Measurements from ENCODE around the gene FMO5.

The FMO5 gene

DNA sequence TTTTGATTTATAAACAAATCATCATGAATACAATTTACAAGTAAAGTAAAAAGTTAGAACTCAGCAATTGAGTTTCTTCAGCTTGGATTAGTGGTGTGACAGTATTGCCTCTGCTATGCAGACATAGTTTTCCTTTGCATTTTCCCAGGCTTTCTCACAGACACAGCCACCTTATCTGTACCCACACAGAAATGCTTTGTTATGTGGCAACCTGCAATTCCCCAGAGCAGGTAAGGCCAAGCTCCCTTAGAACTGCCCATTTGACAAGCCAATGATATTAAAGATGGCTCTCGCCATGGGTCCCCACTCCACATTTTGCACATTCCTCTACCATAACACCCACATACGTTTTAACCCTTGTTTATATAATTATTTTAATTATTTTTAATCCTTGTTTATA is 14.2 kb downstream of the FMO5 start:
- H3K4me3 ChIP-seq (ENCODE audit: low read depth, low read length, poor library complexity, severe bottlenecking), result no peak overlapping the region
- H3K9me2 ChIP-seq (ENCODE audit: low read depth, low read length), result no peaks in the 10 kb centered on the region
- no peak overlapping the region for H2AFZ ChIP-seq (ENCODE audit: low read length)
- H3K36me3 ChIP-seq (ENCODE audit: insufficient read depth, low read length), result no peaks in the 10 kb centered on the region
- no peaks in the 10 kb centered on the region for H3K4me1 ChIP-seq (ENCODE audit: insufficient read depth, low read length, severe bottlenecking)
- H3F3A ChIP-seq (ENCODE audit: insufficient read depth, low read length), result no peaks in the 10 kb centered on the region
- TF ChIP-seq, protein P1, sequence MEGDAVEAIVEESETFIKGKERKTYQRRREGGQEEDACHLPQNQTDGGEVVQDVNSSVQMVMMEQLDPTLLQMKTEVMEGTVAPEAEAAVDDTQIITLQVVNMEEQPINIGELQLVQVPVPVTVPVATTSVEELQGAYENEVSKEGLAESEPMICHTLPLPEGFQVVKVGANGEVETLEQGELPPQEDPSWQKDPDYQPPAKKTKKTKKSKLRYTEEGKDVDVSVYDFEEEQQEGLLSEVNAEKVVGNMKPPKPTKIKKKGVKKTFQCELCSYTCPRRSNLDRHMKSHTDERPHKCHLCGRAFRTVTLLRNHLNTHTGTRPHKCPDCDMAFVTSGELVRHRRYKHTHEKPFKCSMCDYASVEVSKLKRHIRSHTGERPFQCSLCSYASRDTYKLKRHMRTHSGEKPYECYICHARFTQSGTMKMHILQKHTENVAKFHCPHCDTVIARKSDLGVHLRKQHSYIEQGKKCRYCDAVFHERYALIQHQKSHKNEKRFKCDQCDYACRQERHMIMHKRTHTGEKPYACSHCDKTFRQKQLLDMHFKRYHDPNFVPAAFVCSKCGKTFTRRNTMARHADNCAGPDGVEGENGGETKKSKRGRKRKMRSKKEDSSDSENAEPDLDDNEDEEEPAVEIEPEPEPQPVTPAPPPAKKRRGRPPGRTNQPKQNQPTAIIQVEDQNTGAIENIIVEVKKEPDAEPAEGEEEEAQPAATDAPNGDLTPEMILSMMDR (IDR thresholded peaks at IDR 0.05; ENCODE audit: low read length), result no peak
- TF ChIP-seq EZH2 (IDR thresholded peaks at IDR 0.05; ENCODE audit: borderline replicate concordance, low read length), result no peak
- no peak overlapping the region for H3K9ac ChIP-seq (ENCODE audit: low read length)
- no peak overlapping the region for H3K4me2 ChIP-seq (ENCODE audit: low read length)
- no peaks in the 10 kb centered on the region for H3K27me3 ChIP-seq (ENCODE audit: insufficient read depth, low read length)
- H4K20me1 ChIP-seq (ENCODE audit: insufficient read depth, low read length), result no peaks in the 10 kb centered on the region
- H3K79me2 ChIP-seq (ENCODE audit: insufficient read depth, low read length), result no peaks in the 10 kb centered on the region
- H3K27ac ChIP-seq (ENCODE audit: low read depth, low read length, poor library complexity, severe bottlenecking), result no peak overlapping the region
- H3K9me3 ChIP-seq (ENCODE audit: low read length), result no peaks in the 10 kb centered on the region

DNA sequence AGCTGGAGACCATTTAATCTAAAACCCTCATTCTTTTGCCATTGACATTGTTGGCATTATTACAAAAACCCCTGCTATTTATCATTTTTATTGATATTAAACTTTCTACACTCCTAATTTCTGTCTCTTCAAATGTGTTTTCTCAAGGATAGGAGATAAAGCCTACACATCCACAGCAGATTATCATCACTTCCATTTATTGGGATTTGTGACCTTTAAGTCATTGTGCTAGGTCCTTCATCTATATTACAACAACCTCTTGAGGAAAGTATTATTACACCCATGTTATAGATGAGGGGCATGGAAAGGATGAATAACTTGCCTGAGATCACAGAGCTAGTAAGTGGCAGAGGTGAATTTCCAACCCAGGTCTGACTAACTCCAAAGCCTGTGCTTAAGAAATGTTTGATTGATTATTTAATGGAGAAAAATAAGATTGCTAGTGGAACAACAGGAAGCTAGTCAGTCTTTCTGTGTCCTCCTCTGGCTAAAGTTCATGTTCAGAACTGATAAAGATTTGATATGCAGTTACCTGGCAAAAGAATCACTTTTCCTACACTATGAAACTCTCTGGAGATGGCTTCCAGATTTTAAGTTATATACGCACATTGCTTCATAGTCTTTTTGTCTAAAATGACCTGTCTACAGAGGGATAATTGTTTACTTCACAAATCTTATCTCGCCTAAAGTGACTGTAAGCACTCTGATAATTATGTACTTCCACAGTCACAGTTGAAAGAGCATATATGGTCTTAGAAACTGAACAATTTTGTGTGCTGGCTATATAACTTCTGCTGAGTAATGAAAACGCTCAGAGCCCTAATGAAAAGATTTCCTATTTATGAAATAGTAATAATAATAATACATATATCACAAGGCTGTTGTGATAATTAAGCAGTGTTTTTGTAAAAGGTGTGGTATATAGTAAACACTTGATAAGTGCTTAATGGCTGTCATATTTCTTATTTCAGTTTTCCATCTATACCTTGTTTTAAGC is 15.0 kb downstream of the FMO5 start:
- Histone ChIP-seq H4K20me1 (ENCODE audit: insufficient read depth, low read length) (no peaks in the 10 kb centered on the region), H3K4me3 (ENCODE audit: low read depth, low read length, poor library complexity, severe bottlenecking) (no peak overlapping the region), H3K4me2 (ENCODE audit: low read length) (no peak overlapping the region), H3K36me3 (ENCODE audit: insufficient read depth, low read length) (no peaks in the 10 kb centered on the region), H3K9ac (ENCODE audit: low read length) (no peak overlapping the region), H3K9me2 (ENCODE audit: low read depth, low read length) (no peaks in the 10 kb centered on the region), H3K9me3 (ENCODE audit: low read length) (no peaks in the 10 kb centered on the region), H3F3A (ENCODE audit: insufficient read depth, low read length) (no peaks in the 10 kb centered on the region), H2AFZ (ENCODE audit: low read length) (no peak overlapping the region), H3K79me2 (ENCODE audit: insufficient read depth, low read length) (no peaks in the 10 kb centered on the region), H3K27me3 (ENCODE audit: insufficient read depth, low read length) (no peaks in the 10 kb centered on the region), H3K27ac (ENCODE audit: low read depth, low read length, poor library complexity, severe bottlenecking) (no peak overlapping the region), H3K4me1 (ENCODE audit: insufficient read depth, low read length, severe bottlenecking) (no peaks in the 10 kb centered on the region)
- TF ChIP-seq, protein P1 (IDR thresholded peaks at IDR 0.05; ENCODE audit: low read length), result no peak
- TF ChIP-seq EZH2 (IDR thresholded peaks at IDR 0.05; ENCODE audit: borderline replicate concordance, low read length), result no peak

DNA sequence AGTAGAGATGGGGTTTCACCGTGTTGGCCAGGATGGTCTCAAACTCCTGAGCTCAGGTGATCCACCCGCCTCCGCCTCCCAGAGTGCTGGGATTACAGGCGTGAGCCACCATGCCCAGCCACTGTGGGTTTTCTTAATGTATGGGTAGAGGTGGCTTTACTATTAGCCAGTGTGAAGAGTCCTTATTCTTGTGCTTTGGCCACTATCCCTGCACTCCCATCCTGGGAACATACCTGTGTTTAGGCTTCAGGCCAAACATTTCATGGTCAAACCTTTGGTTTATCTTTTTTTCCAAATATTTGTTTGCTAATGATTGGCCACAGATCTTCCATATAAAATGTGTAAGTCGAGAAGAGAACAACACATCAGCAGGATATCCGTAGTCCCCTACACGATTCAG is 16.5 kb downstream of the FMO5 start:
- Histone ChIP-seq H3K4me2 (ENCODE audit: low read length) (no peak overlapping the region), H4K20me1 (ENCODE audit: insufficient read depth, low read length) (no peaks in the 10 kb centered on the region), H2AFZ (ENCODE audit: low read length) (no peak overlapping the region), H3F3A (ENCODE audit: insufficient read depth, low read length) (no peaks in the 10 kb centered on the region), H3K79me2 (ENCODE audit: insufficient read depth, low read length) (no peaks in the 10 kb centered on the region), H3K4me3 (ENCODE audit: low read depth, low read length, poor library complexity, severe bottlenecking) (no peak overlapping the region), H3K9me3 (ENCODE audit: low read length) (no peaks in the 10 kb centered on the region), H3K27ac (ENCODE audit: low read depth, low read length, poor library complexity, severe bottlenecking) (no peak overlapping the region), H3K9me2 (ENCODE audit: low read depth, low read length) (no peaks in the 10 kb centered on the region), H3K27me3 (ENCODE audit: insufficient read depth, low read length) (no peaks in the 10 kb centered on the region), H3K4me1 (ENCODE audit: insufficient read depth, low read length, severe bottlenecking) (no peaks in the 10 kb centered on the region), H3K9ac (ENCODE audit: low read length) (no peak overlapping the region), H3K36me3 (ENCODE audit: insufficient read depth, low read length) (no peaks in the 10 kb centered on the region)
- TF ChIP-seq, protein P1 (IDR thresholded peaks at IDR 0.05; ENCODE audit: low read length), result no peak
- TF ChIP-seq EZH2 (IDR thresholded peaks at IDR 0.05; ENCODE audit: borderline replicate concordance, low read length), result no peak
